ENCODE results near the gene MARCHF11.

The MARCHF11 gene

GRCh38 chr5:16131878-16132277 is 47.7 kb downstream of the MARCHF11 start:
- DNase-seq (ENCODE audit: low spot score), result no peak

GRCh38 chr5:16128944-16129343 is 50.6 kb downstream of the MARCHF11 start:
- no peak for DNase-seq (ENCODE audit: low spot score)

- no peak for DNase-seq (ENCODE audit: low spot score)
Measured at GRCh38 chr5:16127865-16128544, 51.6 kb downstream of the MARCHF11 start.

- no peak for DNase-seq (ENCODE audit: low spot score)
Measured at GRCh38 chr5:16120579-16120978, 59.0 kb downstream of the MARCHF11 start.

GRCh38 chr5:16119790-16120189 is 59.8 kb downstream of the MARCHF11 start:
- no peak for DNase-seq (ENCODE audit: low spot score)

- no peak for DNase-seq (ENCODE audit: low spot score)
Measured at GRCh38 chr5:16115140-16115539, 64.5 kb downstream of the MARCHF11 start.

GRCh38 chr5:16108418-16108817 is 71.2 kb downstream of the MARCHF11 start:
- no peak for DNase-seq (ENCODE audit: low spot score)

GRCh38 chr5:16104961-16105360 is 74.6 kb downstream of the MARCHF11 start:
- no peak for DNase-seq (ENCODE audit: low spot score)

GRCh38 chr5:16095612-16096011 is 84.0 kb downstream of the MARCHF11 start:
- DNase-seq (ENCODE audit: low spot score), result no peak

GRCh38 chr5:16090270-16090669 is 89.3 kb downstream of the MARCHF11 start:
- no peak for DNase-seq (ENCODE audit: low spot score)

- no peak for DNase-seq (ENCODE audit: low spot score)
Measured at GRCh38 chr5:16082982-16083381, 96.6 kb downstream of the MARCHF11 start.

GRCh38 chr5:16082053-16082452 is 97.5 kb downstream of the MARCHF11 start:
- DNase-seq (ENCODE audit: low spot score), result no peak

GRCh38 chr5:16081376-16081955 is 98.1 kb downstream of the MARCHF11 start:
- DNase-seq (ENCODE audit: low spot score), result no peak

- DNase-seq (ENCODE audit: low spot score), result no peak
Measured at GRCh38 chr5:16076657-16077056, 102.9 kb downstream of the MARCHF11 start.

GRCh38 chr5:16074358-16074757 is 105.2 kb downstream of the MARCHF11 start:
- DNase-seq (ENCODE audit: low spot score), result no peak

- no peak for DNase-seq (ENCODE audit: low spot score)
Measured at GRCh38 chr5:16072616-16073015, 107.0 kb downstream of the MARCHF11 start.

- DNase-seq (ENCODE audit: low spot score), result no peak
Measured at GRCh38 chr5:16067415-16067814, 112.2 kb downstream of the MARCHF11 start.

- no peak for DNase-seq (ENCODE audit: low spot score)
Measured at GRCh38 chr5:16066810-16067209, 112.8 kb downstream of the MARCHF11 start.

GRCh38 chr5:16066320-16066719 is 113.3 kb downstream of the MARCHF11 start:
- no peak for DNase-seq (ENCODE audit: low spot score)

- no peak for DNase-seq (ENCODE audit: low spot score)
Measured at GRCh38 chr5:16065831-16066230, 113.8 kb downstream of the MARCHF11 start.

- DNase-seq (ENCODE audit: low spot score), result no peak
Measured at GRCh38 chr5:16064135-16064893, 115.3 kb downstream of the MARCHF11 start.

GRCh38 chr5:16061163-16061562 is 118.4 kb downstream of the MARCHF11 start:
- DNase-seq (ENCODE audit: low spot score), result no peak

GRCh38 chr5:16057277-16057676 is 122.3 kb downstream of the MARCHF11 start:
- DNase-seq (ENCODE audit: low spot score), result no peak
